ENCODE measurements around the gene EIF2AK3.

EIF2AK3 gene

DNA sequence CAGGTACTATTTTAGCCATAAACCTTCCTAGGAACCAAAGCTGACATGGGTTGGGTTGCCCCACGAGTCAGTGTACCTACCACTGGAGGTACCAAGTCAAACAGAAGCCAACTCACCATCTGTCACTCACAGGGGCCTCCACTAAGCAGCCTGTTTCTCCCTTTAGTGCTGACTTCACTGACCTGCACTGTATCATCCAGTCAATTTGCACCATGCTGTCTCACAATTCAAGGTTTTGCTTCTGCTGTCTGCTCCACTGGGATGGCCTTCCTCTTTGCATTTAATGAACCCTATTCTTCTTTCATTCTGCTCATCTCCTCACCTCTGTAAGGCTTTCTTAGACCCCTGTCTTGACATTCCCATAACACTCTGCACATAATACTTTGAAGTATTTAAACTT lies 47.2 kb downstream of the EIF2AK3 start:
- Histone ChIP-seq H3K79me2 (ENCODE audit: insufficient read depth, low read length) (no peaks in the 10 kb centered on the region), H3K27me3 (ENCODE audit: insufficient read depth, low read length, poor library complexity, severe bottlenecking) (no peaks in the 10 kb centered on the region), H3K4me3 (ENCODE audit: low read length, poor library complexity, severe bottlenecking) (no peak overlapping the region), H4K20me1 (ENCODE audit: insufficient read depth, low read length, poor library complexity, severe bottlenecking) (no peaks in the 10 kb centered on the region), H2AFZ (ENCODE audit: low read length) (no peak overlapping the region), H3K4me1 (ENCODE audit: insufficient read depth, low read length, poor library complexity, severe bottlenecking) (no peaks in the 10 kb centered on the region), H3K9me2 (replicated peaks; ENCODE audit: low read depth, low read length) (no peaks in the 10 kb centered on the region), H3K9ac (ENCODE audit: low read depth, low read length, poor library complexity, severe bottlenecking) (no peak overlapping the region), H3K9me3 (ENCODE audit: insufficient read depth, low read depth, low read length) (no peaks in the 10 kb centered on the region), H3K4me2 (ENCODE audit: low read depth, low read length, poor library complexity, severe bottlenecking) (no peak overlapping the region), H3F3A (ENCODE audit: low read depth) (no peaks in the 10 kb centered on the region), H3K36me3 (ENCODE audit: insufficient read depth, low read length) (peaks cover 84% of the 10 kb centered on the region; the same call in 1 of the 2 replicates)
- TF ChIP-seq EZH2phosphoT487 (IDR thresholded peaks at IDR 0.05; ENCODE audit: borderline replicate concordance), result no peak
- TF ChIP-seq, protein P1, sequence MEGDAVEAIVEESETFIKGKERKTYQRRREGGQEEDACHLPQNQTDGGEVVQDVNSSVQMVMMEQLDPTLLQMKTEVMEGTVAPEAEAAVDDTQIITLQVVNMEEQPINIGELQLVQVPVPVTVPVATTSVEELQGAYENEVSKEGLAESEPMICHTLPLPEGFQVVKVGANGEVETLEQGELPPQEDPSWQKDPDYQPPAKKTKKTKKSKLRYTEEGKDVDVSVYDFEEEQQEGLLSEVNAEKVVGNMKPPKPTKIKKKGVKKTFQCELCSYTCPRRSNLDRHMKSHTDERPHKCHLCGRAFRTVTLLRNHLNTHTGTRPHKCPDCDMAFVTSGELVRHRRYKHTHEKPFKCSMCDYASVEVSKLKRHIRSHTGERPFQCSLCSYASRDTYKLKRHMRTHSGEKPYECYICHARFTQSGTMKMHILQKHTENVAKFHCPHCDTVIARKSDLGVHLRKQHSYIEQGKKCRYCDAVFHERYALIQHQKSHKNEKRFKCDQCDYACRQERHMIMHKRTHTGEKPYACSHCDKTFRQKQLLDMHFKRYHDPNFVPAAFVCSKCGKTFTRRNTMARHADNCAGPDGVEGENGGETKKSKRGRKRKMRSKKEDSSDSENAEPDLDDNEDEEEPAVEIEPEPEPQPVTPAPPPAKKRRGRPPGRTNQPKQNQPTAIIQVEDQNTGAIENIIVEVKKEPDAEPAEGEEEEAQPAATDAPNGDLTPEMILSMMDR (conservative IDR thresholded peaks at IDR 0.05; ENCODE audit: low read length), result no peak

DNA sequence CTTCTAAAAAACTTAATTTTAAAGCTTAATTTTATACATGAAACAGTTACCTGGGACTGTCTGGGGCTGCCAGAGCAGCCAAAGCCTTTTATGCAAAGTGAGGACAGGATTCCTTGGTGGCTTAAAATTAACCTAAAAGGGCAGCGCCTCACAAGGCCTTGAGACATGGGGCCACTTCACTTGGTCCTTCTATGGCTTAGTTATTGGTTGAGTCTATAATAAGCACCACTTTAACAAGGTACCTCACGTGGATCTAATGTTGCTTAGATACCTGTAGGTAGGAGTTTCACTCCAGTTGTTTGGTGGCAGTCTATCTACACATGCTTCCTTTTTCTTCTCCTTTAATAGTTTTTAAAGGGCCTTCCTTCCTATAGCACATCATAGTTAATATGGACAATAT lies 51.6 kb downstream of the EIF2AK3 start:
- no peak overlapping the region for H3K9ac ChIP-seq (ENCODE audit: low read depth, low read length, poor library complexity, severe bottlenecking)
- no peaks in the 10 kb centered on the region for H4K20me1 ChIP-seq (ENCODE audit: insufficient read depth, low read length, poor library complexity, severe bottlenecking)
- H3K9me3 ChIP-seq (ENCODE audit: insufficient read depth, low read depth, low read length), result no peaks in the 10 kb centered on the region
- no peaks in the 10 kb centered on the region for H3K79me2 ChIP-seq (ENCODE audit: insufficient read depth, low read length)
- H3K4me1 ChIP-seq (ENCODE audit: insufficient read depth, low read length, poor library complexity, severe bottlenecking), result no peaks in the 10 kb centered on the region
- H3K36me3 ChIP-seq (ENCODE audit: insufficient read depth, low read length), result peaks cover 81% of the 10 kb centered on the region; the same call in 1 of the 2 replicates
- H2AFZ ChIP-seq (ENCODE audit: low read length), result no peak overlapping the region
- TF ChIP-seq EZH2phosphoT487 (IDR thresholded peaks at IDR 0.05; ENCODE audit: borderline replicate concordance), result no peak
- TF ChIP-seq, protein P1 (conservative IDR thresholded peaks at IDR 0.05; ENCODE audit: low read length), result no peak
- no peaks in the 10 kb centered on the region for H3F3A ChIP-seq (ENCODE audit: low read depth)
- H3K27me3 ChIP-seq (ENCODE audit: insufficient read depth, low read length, poor library complexity, severe bottlenecking), result no peaks in the 10 kb centered on the region
- no peaks in the 10 kb centered on the region for H3K9me2 ChIP-seq (replicated peaks; ENCODE audit: low read depth, low read length)
- H3K4me3 ChIP-seq (ENCODE audit: low read length, poor library complexity, severe bottlenecking), result no peak overlapping the region
- no peak overlapping the region for H3K4me2 ChIP-seq (ENCODE audit: low read depth, low read length, poor library complexity, severe bottlenecking)

DNA sequence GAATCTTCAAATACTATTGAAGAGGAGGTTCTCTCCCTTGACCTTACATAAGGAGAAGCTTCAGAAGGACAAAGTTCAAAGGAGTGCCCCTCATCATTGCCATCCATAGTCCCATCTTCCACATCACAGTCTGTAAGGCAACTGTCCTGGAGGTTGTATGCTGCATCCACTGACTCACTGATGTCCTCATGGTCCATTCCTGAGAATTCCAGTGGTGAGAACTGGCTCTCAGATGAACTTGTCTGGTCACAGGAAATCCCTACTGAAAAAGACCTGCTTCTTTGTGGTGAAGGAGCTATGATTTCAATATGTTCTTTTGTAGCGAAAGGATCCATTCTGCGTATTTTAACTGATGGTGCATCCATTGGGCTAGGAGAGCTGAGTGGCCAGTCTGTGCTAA lies 52.2 kb downstream of the EIF2AK3 start:
- TF ChIP-seq, protein P1 (conservative IDR thresholded peaks at IDR 0.05; ENCODE audit: low read length), result no peak
- no peak for TF ChIP-seq EZH2phosphoT487 (IDR thresholded peaks at IDR 0.05; ENCODE audit: borderline replicate concordance)
- Histone ChIP-seq H3K4me3 (ENCODE audit: low read length, poor library complexity, severe bottlenecking) (no peak overlapping the region), H3K9me3 (ENCODE audit: insufficient read depth, low read depth, low read length) (no peaks in the 10 kb centered on the region), H3K27me3 (ENCODE audit: insufficient read depth, low read length, poor library complexity, severe bottlenecking) (no peaks in the 10 kb centered on the region), H3K4me1 (ENCODE audit: insufficient read depth, low read length, poor library complexity, severe bottlenecking) (no peaks in the 10 kb centered on the region), H3K79me2 (ENCODE audit: insufficient read depth, low read length) (no peaks in the 10 kb centered on the region), H3K9ac (ENCODE audit: low read depth, low read length, poor library complexity, severe bottlenecking) (no peak overlapping the region), H3K9me2 (replicated peaks; ENCODE audit: low read depth, low read length) (no peaks in the 10 kb centered on the region), H3K4me2 (ENCODE audit: low read depth, low read length, poor library complexity, severe bottlenecking) (no peak overlapping the region), H3F3A (ENCODE audit: low read depth) (no peaks in the 10 kb centered on the region), H2AFZ (ENCODE audit: low read length) (no peak overlapping the region), H3K36me3 (ENCODE audit: insufficient read depth, low read length) (peaks cover 81% of the 10 kb centered on the region; the same call in 1 of the 2 replicates), H4K20me1 (ENCODE audit: insufficient read depth, low read length, poor library complexity, severe bottlenecking) (no peaks in the 10 kb centered on the region)

All from Loucy (cell line).